SKM-1 treated with dmso at 0.1 percent for 144 hours (cell line): ENCODE data around the gene APBB2.

ENCODE experiments used
- DNase-seq: peaks from one replicate; lab custom pipeline; 2025; ENCODE audit not compliant: unreplicated experiment; lab: John Stamatoyannopoulos, UW

The APBB2 gene

DNA sequence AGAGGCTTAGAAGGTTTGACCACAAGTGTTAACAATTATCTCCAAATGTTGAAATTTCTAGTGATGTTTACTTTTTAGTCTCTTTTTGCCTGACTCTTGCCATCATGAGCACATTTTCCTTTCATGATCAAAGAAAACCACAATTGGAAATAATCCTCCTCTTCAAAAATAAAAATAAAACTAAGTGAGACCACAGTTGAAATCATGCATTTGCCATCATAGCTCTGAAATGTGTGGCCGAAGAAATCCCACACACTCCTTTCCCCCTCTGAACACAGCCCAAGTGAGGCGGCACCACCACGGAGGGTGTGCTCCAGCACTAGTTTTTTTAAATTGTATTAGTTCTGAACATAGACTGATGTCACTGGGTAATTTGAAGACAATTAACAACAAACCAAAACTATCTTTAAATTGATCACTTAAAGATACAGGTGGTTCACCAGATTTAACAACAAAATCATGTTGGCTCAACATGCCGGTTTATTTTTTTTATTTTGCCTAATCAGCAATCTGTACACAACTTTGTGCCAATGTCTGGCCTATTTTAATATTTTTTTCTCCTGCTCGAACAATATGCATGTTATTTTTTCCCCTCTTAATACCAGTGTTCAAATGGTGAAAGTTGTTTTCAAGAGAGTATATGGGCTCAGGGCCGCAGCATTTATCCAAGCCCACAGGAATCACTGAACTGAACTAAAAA lies 17.6 kb downstream of the APBB2 start:
- no peak for DNase-seq

DNA sequence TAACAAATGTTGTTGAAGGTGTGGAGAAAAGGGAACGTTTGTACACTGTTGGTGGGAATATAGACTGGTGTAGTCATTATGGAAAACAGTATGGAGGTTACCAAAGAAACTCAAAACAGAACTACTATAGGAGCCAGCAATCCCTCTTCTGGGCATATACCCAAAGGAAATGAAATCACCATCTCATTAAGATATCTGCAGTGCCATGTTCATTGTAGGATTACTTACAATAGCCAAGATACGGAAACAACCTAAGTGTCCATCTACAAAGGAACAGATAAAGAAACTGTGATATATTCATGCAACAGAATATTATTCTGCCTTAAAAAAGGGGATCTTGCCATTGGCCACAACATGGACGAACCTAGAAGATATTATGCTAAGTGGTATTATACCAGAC lies 22.2 kb downstream of the APBB2 start:
- DNase-seq = no peak

DNA sequence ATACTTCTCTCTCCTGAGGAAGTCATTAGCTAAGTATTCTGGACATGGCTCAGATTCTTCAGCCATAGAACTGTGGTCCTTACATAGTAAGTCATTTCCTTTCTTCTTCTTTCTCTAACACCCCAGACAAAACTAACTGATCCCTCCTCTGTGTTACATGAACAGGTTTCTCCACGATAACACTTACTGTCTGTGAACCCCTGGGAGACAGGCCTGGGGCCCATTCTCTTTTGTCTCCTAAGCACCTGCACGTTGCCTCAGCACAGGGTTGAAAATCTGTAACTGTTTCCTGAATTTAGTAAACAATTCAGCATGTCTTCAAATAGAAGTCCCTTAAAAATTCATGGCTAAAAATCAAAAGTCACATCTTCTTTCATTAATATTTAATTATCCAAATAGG lies 24.7 kb downstream of the APBB2 start:
- no peak for DNase-seq

DNA sequence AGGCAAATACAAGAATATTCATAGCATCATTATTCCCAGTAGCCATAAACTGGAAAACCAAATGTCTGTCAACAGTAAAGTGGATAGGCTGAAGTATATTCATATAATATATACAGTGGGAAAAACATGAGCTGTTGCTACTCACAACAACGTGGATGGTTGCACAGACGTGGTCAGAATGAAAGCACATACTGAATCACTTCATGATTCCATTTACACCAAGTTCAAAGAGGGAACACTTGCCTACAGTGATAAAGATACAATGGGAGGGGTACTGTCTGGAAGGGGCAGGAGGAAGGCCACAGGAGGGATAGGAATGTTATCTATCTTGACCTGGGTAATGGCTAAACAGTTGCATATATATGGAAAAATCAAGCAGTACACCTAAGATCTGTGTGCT lies 25.3 kb downstream of the APBB2 start:
- DNase-seq = no peak

GRCh38 chr4:41185614-41186592 lies 28.4 kb downstream of the APBB2 start:
- no peak for DNase-seq

DNA sequence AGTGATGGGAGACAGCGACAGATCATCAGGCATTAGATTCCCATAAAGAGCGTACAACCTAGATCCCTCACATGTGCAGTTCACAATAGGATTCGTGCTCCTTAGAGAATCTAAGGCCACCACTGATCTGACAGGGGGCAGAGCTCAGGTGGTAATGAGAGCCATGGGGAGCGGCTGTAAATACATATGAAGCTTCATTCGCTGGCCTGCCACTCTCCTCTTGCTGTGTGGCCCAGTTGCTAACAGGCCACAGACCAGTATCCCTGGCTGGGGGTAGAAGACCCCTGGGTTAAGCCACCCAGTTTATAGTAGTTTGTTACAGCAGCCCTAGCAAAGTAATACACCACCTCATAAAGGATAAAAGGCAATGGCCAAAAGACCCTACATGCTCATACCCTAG lies 30.3 kb downstream of the APBB2 start:
- DNase-seq = no peak

DNA sequence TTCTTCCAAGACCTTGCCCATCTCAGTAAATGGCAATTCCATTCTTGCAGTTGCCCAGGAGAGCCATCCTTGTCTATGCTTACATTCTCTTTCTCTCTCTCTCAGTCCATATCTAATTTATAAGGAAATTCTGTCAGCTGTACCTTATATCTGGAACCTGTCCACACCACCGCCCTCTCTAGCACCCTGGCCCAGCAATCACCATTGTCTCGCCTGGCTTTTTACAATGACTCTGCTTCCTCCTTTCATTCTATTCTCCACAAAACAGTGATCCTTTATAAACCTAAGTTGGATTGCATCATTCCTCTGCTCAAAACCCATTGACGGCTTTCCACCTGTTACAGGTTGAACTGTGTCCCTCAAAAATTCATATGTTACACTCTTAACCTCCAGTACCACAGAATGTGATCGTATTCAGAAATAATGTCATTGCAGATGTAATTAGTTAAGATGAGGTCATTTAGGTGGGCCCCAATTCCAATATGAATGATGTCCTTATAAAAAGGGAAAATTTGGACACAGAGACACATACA lies 31.3 kb downstream of the APBB2 start:
- DNase-seq = no peak

DNA sequence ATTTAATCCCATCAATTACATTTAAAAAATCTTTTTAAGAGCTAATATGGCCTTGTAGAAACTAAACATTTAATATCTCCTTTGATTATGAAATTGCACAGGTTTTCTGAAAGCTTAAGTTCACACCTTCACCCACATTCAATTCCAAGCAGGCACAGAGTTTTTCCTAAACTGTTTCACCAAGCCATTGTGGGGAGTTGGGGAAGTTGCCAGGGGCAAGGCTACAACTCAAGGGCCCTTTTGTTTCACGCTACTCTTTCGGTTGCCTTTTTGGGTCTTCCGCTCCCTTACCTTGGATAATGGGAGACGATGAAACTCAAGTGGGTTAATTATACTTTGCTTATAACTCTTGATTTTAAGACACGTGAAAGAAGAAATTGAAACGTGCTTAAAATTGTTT lies 33.3 kb downstream of the APBB2 start:
- DNase-seq = no peak

DNA sequence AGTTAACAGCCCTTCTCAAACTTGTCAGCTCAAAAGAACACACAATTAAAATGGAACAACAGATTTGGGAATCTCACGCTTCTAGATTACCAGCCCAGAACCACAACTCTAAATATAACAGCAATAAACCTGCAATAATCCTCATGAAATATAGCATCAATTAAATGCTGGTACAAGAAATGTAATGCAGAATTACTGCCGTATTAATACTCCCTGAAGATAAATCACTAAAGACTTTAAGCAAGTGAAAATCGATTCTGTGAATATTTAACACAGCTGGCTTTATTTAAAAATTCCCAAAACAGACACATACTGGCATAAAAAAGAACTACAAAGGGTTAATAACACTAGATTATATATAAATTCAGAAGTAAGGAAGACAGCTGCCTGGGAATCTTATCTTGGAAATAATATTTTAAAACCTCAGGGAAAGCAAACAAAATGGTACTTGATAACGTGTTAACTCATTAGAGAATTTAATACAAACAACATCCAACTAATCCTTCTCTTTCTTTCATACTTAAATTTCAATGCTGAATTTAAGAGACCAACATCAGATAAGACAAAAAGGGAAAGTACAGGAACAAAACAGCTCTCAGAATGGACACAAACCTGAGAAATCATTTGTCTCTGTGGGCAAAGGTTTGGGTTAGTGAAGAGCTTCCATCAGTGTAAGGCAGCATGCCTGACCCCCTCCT lies 34.7 kb downstream of the APBB2 start:
- no peak for DNase-seq

- DNase-seq = no peak
These were observed 35.7 kb downstream of the APBB2 start for GRCh38 chr4:41178372-41179370.

- DNase-seq = no peak
These were observed 37.3 kb downstream of the APBB2 start for GRCh38 chr4:41177016-41177415.

DNA sequence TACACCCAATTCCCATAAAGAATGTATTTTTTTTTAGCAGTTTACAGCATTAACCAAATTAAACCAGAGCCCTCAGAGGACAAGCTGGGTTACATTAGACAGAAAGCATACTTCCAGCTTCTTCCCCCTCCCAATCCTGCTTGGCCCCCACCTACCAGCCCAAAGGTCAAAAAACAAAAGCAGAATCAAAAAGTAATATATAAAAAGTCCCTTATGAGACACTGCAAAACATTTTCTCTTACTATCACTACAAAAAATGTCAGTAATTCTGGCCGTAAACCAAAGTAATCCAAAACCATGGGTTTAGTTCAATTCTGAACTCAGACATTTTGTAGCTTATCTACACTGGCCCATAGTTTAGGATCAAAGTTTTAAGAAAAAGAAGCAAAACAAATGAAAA lies 38.0 kb downstream of the APBB2 start:
- no peak for DNase-seq

DNA sequence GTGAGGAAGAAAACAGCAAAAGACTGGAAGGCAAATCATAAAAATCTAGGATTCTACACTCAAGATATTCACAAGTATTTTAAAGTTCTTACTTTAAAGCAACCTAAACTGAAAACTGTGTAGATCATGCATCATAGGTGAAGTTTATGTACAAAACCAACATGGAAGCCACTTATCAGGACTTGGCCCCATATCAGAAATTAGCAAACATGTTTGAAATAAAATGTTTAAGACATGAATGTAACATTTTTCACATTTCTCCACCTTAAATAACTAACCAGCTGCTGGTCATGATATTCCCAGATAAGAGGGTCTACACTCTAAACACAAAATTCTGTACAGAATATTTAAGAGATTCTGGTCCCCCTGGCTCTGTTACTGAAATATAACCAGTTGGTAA lies 38.5 kb downstream of the APBB2 start:
- no peak for DNase-seq

DNA sequence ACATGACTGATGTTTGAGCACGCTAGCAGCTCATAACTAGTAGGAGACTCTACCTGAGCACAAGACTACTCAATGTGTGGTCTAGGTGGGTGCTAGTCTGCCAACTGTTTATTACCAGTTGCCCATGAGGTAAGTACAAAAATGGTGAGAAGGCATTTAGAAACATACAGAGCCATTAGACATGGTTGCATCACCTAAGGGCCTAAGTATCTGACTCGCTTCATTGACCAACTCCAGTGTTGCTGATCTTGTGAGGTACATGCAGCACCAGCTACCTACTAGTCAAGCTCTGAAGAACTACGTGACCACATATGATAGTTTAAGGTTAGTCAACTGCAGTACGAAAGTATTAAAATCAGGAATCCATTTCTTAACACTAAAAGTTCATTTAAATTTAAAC lies 39.9 kb downstream of the APBB2 start:
- no peak for DNase-seq

GRCh38 chr4:41172786-41173185 lies 41.6 kb downstream of the APBB2 start:
- DNase-seq = no peak

GRCh38 chr4:41169256-41169800 lies 45.0 kb downstream of the APBB2 start:
- no peak for DNase-seq

DNA sequence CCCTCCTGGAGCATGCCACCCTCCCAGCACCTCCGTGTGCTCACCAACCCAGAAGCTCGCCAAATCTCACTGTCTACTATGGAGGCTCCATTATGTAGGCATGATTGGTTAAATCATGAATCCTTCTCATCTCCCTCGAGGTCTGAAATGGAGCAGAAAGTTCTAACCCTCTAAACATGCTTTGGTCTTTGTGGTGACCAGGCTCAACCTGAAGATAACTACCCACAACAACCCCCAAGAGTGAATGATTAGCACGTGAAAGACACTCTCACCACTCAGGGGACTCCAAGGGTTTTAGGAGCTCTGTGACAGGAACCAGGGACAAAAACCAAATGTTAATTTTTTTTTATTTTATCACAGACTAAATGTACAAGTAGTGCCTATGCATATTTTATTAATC lies 47.2 kb downstream of the APBB2 start:
- DNase-seq = no peak

DNA sequence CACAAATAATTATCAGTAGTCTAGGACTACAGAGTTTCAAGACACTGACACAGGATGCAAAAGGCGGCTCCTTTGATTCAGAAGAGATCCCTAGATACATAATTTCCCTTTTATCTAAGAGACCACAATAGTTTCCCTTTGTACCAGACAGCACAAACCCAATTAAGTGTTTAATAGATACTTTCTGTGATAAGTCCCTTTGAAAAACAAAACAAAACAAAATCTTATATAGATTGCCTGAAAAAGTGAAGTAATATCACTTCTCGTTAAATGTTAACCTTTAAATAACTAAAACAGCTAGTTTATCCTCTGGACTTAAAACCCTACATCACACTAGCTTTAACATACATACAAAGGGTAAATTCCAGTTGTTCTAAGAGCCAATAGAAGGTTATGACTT lies 49.9 kb downstream of the APBB2 start:
- DNase-seq = no peak

DNA sequence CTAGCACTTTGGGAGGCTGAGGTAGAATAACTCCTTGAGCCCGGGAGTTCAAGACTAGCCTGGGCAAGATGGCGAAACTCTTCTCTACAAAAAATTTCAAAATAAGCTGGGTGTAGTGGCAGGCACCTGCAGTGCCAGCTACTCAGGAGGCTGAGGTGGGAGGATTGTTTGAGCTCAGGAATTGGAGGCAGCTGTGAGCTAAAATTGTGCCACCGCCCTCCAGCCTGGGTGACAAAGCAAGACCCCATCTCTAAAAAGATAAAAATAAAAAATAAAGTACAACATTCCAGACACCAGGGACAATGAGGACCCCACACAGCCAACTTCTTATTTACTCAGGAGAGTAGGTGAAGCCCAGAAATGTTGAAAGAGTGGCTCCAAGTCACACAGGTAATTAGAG lies 53.0 kb downstream of the APBB2 start:
- DNase-seq = no peak

DNA sequence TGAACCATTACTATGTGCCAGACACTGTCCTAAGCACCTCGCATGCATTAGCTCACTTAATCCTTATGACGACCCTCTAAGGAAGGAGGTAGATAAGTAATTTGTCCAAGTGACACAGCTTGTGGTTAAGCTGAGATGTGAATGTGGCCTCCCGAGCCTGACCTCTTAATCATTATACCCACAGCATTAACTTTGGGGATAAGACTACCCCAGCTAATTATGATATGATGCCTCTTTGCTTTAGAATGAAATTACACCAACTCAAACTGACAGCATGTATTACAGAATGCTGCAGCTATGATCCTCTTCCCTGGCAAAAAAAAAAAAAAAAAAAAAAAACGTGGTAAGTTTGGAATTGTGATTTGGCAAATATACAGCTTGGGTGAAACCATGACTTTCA lies 53.5 kb downstream of the APBB2 start:
- DNase-seq = no peak
